Lower lobe of right lung (tissue), 2 donors: ENCODE results near the gene ANK3. TPM values are rescaled to one million over a fixed set of nuclear protein-coding genes. Genes with fewer than 3 reads are reported as not detected.

Experiments used
- ATAC-seq, 2 donors: fragments of 200-7000 bp; cut with Tn5 transposase; one replicate each; pipeline ENCODE4 v1.9.1; 2020 to 2022; ENCODE audit warnings: mild to moderate bottlenecking in 2 of 2, moderate library complexity in 2 of 2
- DNase-seq: peaks from one replicate; pipeline ENCODE4 v3.0.0-alpha.2; 2020
- H3K27ac ChIP-seq: fragments of 200-600 bp; one replicate; pipeline ENCODE4 v1.8.0; 2022
- H3K27me3 ChIP-seq: fragments of 200-600 bp; one replicate; pipeline ENCODE4 v1.8.0; 2022; ENCODE audit warnings: low read depth
- H3K36me3 ChIP-seq: fragments of 200-600 bp; one replicate; pipeline ENCODE4 v1.8.0; 2022; ENCODE audit warnings: mild to moderate bottlenecking
- H3K4me1 ChIP-seq: fragments of 200-600 bp; one replicate; pipeline ENCODE4 v1.8.0; 2022
- H3K4me3 ChIP-seq: fragments of 200-600 bp; one replicate; pipeline ENCODE4 v1.8.0; 2022; ENCODE audit warnings: mild to moderate bottlenecking
- H3K9me3 ChIP-seq: fragments of 200-600 bp; one replicate; pipeline ENCODE4 v1.8.0; 2022
- CTCF ChIP-seq: fragments of 200-600 bp; IDR thresholded peaks from one replicate; pipeline ENCODE4 v1.8.0; 2022; ENCODE audit warnings: antibody characterized with exemption, mild to moderate bottlenecking
- intact Hi-C: fragments of 100-400 bp; cut with DNase I; formaldehyde crosslinking; loops from one replicate; pipeline ENCODE4 v1.11.0; 2022
- total RNA-seq: library from RNA; stranded (reverse); fragmentation: NEBNext Ultra II Directional; extraction: Animal tissue kit (Norgen Biotek cat#: 25700); gene quantifications from one replicate; pipeline ENCODE4 v1.2.1, GENCODE V29; 2021
- donor health status: DM: no; HTN: yes; CAD: no; lungs with severe emphysema.

Gene ANK3
- total RNA-seq, 1 donor from 2014 or later, result 75.9 TPM

- Histone ChIP-seq H3K4me1 (no peaks in the 10 kb centered on the region), H3K9me3 (no peaks in the 10 kb centered on the region), H3K27ac (no peak overlapping the region), H3K4me3 (no peak overlapping the region), H3K36me3 (no peaks in the 10 kb centered on the region), H3K27me3 (no peaks in the 10 kb centered on the region)
- intact Hi-C loops, result no loop called here
- no peak for ATAC-seq
- no peak for DNase-seq
- TF ChIP-seq CTCF, result no peak
These were observed 246.9 kb downstream of the ANK3 start for GRCh38 chr10:60142736-60143135.

GRCh38 chr10:60141896-60142559, 247.6 kb downstream of the ANK3 start:
- intact Hi-C loops, result no loop called here
- H3K36me3 ChIP-seq, result no peaks in the 10 kb centered on the region
- no peak overlapping the region for H3K4me3 ChIP-seq

GRCh38 chr10:60140651-60141632, 248.7 kb downstream of the ANK3 start:
- no peaks in the 10 kb centered on the region for H3K36me3 ChIP-seq
- intact Hi-C loops, result no loop called here
- ATAC-seq (peak; percentile 32 to 48), DNase-seq (no peak)
- no peaks in the 10 kb centered on the region for H3K27me3 ChIP-seq
- H3K9me3 ChIP-seq, result no peaks in the 10 kb centered on the region
- H3K4me1 ChIP-seq, result no peaks in the 10 kb centered on the region
- no peak overlapping the region for H3K4me3 ChIP-seq
- no peak overlapping the region for H3K27ac ChIP-seq
- TF ChIP-seq CTCF, result no peak

More at GRCh38 chr10:60141896-60142559, 247.6 kb downstream of the ANK3 start:
- ATAC-seq, result no peak
- no peaks in the 10 kb centered on the region for H3K27me3 ChIP-seq
- no peaks in the 10 kb centered on the region for H3K4me1 ChIP-seq
- no peak for TF ChIP-seq CTCF
- H3K9me3 ChIP-seq, result no peaks in the 10 kb centered on the region
- no peak for DNase-seq
- no peak overlapping the region for H3K27ac ChIP-seq

- H3K27me3 ChIP-seq, result no peaks in the 10 kb centered on the region
- peak in 1 of 2 donors; percentile 29 for ATAC-seq
- no peaks in the 10 kb centered on the region for H3K9me3 ChIP-seq
- DNase-seq, result no peak
- no peaks in the 10 kb centered on the region for H3K36me3 ChIP-seq
- no peaks in the 10 kb centered on the region for H3K4me1 ChIP-seq
- no peak overlapping the region for H3K27ac ChIP-seq
- intact Hi-C loops, result no loop called here
- no peak for TF ChIP-seq CTCF
- no peak overlapping the region for H3K4me3 ChIP-seq
These were observed 249.7 kb downstream of the ANK3 start for GRCh38 chr10:60139798-60140566.

GRCh38 chr10:60139290-60139689, 250.4 kb downstream of the ANK3 start:
- H3K27ac ChIP-seq, result no peak overlapping the region
- H3K4me1 ChIP-seq, result no peaks in the 10 kb centered on the region
- H3K9me3 ChIP-seq, result no peaks in the 10 kb centered on the region
- intact Hi-C loops, result no loop called here
- no peak for ATAC-seq
- no peak for TF ChIP-seq CTCF
- no peak overlapping the region for H3K4me3 ChIP-seq
- no peaks in the 10 kb centered on the region for H3K27me3 ChIP-seq
- H3K36me3 ChIP-seq, result no peaks in the 10 kb centered on the region
- no peak for DNase-seq
